GM12873 (cell line): Measurements from ENCODE around the gene R3HDM4.

ENCODE experiments used
- TF ChIP-seq, protein P1 (sequence below): IDR thresholded peaks from 2 replicates; pipeline ENCODE4 v1.5.1; 2012; ENCODE audit warnings: low read depth, mild to moderate bottlenecking, moderate library complexity, low read length, control low read depth; ENCODE audit not compliant: insufficient read depth; ENCODE audit errors: missing control alignments

Gene R3HDM4

DNA sequence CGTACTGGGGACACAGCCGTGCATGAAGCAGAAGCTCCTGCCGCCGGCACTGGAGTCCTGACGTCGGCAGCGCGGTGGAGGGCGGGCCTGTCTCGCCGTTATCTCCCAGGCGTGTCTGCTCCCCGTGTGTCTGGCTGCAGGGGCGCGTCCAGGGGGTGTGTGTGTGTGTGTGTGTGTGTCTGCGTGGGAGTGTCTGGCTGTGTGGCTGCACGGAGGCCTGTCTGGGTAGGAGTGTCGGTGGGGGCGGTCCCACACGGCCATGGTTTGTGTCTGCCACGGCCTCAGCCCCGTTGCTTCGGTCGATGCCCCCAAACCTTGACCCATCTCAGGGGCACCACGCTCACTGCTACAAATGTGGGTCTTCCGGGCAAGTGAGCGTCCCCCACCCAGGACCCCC, 31.1 kb upstream of the R3HDM4 start:
- TF ChIP-seq, protein P1, sequence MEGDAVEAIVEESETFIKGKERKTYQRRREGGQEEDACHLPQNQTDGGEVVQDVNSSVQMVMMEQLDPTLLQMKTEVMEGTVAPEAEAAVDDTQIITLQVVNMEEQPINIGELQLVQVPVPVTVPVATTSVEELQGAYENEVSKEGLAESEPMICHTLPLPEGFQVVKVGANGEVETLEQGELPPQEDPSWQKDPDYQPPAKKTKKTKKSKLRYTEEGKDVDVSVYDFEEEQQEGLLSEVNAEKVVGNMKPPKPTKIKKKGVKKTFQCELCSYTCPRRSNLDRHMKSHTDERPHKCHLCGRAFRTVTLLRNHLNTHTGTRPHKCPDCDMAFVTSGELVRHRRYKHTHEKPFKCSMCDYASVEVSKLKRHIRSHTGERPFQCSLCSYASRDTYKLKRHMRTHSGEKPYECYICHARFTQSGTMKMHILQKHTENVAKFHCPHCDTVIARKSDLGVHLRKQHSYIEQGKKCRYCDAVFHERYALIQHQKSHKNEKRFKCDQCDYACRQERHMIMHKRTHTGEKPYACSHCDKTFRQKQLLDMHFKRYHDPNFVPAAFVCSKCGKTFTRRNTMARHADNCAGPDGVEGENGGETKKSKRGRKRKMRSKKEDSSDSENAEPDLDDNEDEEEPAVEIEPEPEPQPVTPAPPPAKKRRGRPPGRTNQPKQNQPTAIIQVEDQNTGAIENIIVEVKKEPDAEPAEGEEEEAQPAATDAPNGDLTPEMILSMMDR = no peak

DNA sequence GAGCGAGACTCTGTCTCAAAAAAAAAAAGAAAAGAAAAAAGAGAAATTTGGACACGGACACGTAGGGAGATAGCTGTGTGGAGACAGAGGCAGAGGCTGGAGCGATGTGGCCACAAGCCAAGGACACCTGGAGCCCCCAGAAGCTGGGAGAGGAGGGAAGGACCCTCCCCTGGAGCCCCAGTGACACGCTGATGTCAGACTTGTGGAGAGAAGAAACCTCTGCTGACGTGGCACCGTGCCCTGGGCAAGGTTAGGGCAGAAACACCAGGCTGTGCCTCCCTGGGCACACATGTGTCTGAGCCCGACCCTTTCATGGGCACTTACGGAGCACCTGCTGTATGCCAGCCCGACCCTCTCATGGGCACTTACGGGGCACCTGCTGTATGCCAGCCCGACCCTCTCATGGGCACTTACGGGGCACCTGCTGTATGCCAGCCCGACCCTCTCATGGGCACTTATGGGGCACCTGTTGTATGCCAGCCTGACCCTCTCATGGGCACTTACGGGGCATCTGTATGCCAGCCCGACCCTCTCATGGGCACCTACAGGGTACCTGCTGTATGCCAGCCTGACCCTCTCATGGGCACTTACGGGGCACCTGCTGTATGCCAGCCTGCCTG, 30.6 kb upstream of the R3HDM4 start:
- TF ChIP-seq, protein P1 = no peak

DNA sequence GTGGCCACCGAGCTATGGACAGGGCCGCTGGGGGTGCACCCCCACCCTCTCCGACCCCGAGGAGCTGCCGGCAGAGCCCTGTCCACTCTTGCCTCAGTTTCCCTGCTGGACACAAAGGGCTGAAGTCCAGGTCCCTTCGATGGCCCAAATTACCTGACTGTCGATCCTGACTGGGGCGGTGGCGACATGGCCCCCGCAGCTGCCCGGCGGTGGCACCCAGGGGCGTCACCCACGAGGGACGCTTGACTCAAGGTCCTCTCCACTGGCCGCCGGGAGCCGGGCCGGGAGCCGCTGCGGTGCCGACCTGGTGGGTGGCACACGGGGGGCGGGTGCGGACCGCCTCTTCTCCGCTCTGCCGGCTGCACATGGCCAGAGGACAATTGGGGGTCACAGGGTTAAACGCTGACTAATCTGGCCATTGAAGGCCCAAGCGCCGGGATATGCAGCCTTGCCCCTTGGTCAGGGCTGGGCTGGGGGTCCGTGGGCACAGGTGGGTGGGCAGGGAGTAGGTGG, 29.2 kb upstream of the R3HDM4 start:
- TF ChIP-seq, protein P1 = no peak

DNA sequence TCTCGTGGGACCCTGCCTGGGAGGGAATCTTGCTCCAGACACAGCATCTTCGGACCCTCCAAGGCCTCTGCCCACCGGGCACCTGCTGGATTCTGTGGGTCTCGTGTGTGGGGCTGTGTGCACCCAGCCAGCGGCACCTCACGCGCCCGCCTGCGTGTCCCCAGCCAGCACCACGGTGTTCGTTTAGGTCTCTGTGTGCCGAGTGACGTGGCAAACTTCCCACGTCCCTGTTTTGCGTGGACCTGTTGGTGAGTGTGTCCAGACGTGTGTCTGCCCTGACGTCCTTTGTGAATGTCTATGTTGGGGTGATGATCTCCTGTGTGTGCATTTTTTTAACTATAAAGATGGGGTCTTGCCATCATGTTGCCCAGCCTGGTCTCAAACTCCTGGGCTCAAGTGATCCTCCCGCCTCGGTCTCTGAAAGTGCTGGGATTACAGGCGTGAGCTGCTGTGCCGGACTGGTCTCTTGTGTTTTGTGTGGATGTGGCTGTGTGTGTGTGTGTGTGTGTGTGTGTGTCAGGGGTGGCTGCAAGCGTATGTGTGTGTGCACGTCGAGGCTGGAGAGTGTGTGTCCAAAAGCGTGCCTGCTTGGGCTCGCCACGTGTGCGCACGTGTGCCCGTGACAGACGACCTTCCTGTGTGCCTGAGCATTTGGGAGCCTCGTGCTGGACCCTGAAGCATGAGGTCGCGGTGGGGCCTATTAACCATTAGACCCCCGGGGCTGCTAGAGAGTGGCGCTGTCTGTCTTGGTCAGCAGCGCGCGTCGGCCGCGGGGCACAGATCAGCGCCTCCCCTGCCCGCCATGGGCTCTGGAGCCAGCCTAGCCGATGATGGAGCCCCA, 28.5 kb upstream of the R3HDM4 start:
- TF ChIP-seq, protein P1 = no peak

DNA sequence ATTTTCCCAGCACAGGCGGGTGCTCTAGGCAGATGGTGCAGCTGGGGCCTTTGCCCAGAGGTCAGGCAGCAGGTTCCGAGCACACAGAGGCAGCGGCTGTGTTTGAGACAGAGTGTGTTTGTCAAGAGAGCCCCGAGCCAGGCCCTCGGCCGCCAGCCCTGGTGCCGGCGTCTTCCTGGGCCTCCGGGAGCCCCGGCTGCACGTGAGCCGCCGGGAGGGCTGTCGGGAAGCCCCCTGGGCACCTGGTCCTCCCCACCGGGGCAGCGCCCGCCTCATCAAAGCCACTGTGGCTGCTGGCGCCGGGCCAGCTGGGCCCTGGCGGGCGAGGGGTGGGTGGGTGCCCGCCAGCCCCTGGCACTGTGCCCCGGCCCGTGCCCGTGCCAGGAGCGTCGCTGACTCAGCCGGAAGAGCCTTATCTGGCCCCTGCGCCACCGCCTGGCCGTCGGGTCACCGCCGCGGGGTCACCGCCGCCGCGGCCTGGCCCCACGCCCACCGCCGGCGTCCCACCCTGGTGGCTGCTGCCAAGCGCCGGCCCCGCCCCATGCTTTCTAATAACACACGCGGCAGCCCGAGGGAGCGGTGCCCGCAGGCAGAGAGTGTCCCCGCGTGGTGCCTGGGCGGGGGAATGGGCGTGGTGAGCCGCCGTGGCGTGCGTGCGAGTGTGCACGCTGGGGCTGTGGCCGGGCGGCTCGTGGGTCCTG, 27.7 kb upstream of the R3HDM4 start:
- TF ChIP-seq, protein P1 = peak; percentile 4

DNA sequence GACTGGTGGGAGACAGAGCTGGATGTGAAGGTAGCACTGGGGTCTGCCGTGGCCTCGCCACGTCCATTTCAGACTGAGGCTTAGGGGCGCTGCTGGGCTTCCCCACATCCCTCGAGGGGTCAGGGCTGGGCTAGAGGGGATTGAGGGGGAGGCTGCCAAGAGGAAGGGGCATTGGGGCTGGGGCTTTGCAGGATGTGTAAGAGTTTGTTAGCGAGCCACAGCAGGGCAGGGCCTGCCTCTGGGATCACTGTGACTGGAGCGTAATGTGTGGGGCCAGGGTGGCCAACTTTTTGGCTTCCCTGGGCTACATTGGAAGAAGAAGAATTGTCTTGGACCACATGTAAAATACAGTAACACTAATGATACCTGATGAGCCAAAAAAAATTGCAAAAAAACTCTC, 26.9 kb upstream of the R3HDM4 start:
- TF ChIP-seq, protein P1 = no peak

DNA sequence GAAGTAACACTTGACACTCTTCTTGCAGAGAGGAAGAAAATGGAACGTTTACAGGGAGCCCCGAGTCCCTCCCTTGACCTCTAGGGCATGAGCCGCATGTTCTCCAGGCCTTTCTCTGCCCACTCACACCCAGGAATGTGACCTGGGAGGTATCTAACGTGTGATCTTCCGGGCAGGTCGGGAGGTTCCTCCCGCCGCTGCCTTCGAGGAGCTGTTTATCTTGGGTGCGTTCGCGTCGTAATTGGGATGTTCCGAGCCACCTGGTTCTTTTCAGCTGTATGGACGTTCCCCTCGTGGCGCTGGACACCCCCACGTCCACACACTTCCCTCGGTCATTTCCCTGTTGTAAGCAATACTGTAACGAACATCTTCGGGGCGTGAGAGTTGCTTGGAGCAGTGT, 26.4 kb upstream of the R3HDM4 start:
- TF ChIP-seq, protein P1 = no peak
